Stimulated activated CD8-positive, alpha-beta memory T cell treated with anti-CD3 and anti-CD28 coated beads, Interleukin-4, amount 100 ng/mL, for 4 hours (primary cell): ENCODE data around the gene SOWAHA.

Experiments
- DNase-seq, 2 donors: peaks; one replicate each; pipeline ENCODE4 v3.0.0-alpha.2; 2020; ENCODE audit warnings: low read depth in 2 of 2, low spot score in 1 of 2

SOWAHA gene

GRCh38 chr5:132812781-132813598, at the start of gene SOWAHA:
Gene SOWAHA, plus strand, starts transcription at chr5:132813302. Its CDS starts 320 bp downstream, at chr5:132813622.
- no peak for DNase-seq

DNA sequence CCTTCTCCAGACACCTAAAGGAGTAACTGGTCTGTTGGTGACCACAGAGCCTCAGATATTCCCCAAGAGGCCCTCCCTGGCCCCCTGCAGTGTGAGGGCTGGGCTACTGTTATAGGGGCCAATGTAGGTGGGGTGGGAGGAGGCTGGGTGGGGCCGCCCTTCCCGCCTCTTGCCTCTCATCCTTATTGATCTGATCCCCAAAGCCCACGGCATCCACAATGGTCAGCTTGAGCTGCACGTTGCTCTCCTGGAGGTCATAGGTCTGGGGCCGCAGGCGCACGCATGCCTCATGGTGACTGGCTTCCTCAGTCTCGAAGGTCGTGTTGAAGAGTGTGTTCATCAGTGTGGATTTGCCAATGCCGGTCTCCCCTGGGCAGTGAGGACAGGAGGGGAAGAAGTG, 49.1 kb upstream of the SOWAHA start:
- DNase-seq, result no peak

- no peak for DNase-seq
These were observed 48.3 kb upstream of the SOWAHA start for GRCh38 chr5:132764671-132765238.

- DNase-seq, result no peak
These were observed 47.6 kb upstream of the SOWAHA start for GRCh38 chr5:132765311-132766019.

DNA sequence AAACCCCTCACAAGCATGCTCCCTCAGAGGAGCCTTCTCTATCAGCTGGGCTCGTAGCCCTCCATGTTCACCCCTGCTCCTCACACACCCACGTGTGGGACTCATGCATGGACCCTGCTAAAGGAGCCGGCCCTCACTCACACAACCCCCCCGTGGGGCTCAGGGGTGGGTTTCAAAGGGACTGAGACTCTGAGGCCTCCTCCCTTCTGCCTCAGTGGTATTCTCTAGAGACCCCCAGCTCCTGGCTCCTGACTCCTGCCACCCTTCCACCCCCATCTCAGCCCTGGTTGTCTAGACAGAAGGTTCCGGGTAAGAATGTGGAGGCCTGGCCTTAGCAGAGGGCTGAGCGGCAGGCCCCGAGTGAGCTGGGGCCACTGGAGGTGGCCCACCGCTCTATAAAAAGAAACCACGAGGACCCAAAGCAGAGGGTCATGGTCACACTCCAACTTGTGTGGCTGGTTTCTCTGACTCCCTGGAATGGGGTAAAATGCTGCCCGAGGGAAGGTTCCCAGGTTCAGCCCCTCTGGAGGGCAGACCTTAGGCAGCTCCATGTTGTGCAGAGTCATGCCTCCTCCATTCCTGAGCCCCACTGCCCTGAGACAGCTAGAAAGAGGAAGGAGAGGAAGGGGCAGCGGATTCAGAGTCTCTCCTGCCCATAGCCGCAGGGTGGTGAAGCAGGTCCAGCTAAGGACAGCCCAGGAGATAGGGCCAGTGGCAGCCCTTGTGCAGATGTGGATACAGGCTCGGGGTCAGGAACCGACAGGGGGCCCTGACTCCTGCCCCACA, 46.9 kb upstream of the SOWAHA start:
- no peak for DNase-seq

- no peak for DNase-seq
These were observed 46.4 kb upstream of the SOWAHA start for GRCh38 chr5:132766806-132767055.

- no peak for DNase-seq
These were observed 46.0 kb upstream of the SOWAHA start for GRCh38 chr5:132767150-132767549.

DNA sequence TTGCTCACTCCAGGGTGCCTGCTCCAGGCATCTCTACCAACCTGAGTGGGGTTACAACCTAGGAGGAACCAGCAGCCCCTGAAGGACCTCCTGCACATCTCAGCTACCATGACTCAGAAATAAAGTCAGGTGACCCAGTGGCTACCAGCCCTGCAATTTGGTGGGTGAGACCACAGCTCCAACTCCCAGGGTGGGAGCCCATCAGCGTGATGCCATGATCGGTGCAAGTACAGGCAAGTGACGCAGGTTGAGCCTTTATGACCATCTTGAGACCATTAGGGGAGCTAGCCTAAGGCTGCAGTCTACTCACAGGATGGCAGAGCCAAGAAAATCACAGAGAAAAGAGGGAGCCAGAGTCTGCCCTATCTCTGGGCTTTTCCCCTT, 44.6 kb upstream of the SOWAHA start:
- DNase-seq, result no peak

DNA sequence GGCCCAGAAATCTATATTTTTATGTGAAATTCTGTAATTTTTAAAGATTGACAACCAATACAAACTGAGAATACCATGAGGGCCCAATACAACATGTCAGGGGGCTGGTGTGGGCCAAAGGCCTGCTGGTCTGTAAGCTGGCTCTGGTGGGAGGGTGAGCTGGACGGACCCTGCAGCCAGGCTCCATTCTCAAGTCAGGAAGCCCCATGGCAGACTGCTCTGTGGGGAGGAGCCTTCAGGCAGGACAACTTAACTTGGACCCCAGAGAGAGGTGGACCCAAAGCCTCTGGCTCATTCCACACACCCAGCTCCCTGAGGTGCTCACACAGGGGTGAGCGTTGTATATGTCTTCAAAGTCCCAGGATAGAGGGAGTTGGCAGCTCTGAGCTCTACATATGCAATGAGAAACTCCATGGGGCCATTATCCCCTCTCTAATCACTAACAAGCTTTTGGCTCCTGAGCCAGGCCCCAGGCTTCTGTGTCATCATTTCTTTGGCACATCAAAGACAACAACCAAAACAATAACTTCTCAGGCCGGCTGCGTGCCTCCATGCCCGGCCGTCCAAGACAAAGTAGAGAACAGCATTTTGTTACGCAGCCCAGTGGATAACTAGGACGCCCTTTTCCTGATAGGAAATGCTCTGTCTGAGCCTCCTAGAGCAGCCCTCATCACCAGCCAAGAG, 42.5 kb upstream of the SOWAHA start:
- no peak for DNase-seq

DNA sequence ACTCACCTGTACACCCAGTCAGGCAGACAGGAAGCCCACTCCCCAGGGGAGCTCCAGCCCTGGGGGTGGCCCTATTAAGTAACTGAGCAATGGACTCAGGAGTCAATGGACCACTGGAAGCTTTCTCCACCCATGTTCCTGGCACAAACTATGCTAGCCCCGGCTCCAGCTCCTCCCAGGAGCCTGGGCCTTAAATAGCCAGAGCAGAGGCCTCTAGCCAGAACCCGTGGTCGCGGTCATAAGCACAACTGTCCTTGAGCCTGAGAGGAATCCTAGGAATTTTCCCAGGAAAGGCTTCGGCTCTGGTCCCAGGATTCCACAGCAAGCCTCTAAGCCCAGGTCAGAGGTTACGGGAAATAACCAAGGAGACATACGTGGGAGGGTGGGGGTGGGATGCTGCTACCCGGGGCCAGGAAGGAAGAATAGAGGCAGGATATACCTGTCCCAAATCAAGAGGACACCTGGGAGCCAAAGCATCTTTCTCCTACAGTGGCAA, 41.6 kb upstream of the SOWAHA start:
- no peak for DNase-seq

GRCh38 chr5:132772291-132773070, 40.6 kb upstream of the SOWAHA start:
- no peak for DNase-seq

- DNase-seq, result no peak
These were observed 40.0 kb upstream of the SOWAHA start for GRCh38 chr5:132773114-132773513.

GRCh38 chr5:132773601-132774355, 39.3 kb upstream of the SOWAHA start:
- no peak for DNase-seq

GRCh38 chr5:132774406-132774805, 38.7 kb upstream of the SOWAHA start:
- DNase-seq, result no peak

DNA sequence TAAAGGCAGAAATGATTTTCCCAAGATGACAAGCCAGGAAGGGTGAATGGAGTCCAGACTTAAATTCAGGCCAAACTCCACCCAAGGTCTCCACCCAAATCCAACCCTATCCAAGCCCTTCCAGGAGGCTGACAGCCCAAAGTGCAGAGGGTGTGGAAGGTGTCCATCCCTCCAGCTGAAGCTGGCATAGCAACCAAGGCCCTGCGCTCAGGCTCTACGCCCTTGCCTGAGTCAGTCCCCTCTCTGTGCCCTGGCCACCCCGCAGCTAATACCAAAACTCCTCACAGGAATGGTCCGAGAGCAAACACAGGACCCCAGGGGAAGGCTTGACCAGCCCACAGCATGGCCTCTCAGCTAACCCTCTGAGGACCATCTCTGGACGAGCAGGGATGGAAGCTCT, 38.2 kb upstream of the SOWAHA start:
- DNase-seq, result no peak

- DNase-seq, result no peak
These were observed 37.6 kb upstream of the SOWAHA start for GRCh38 chr5:132775476-132775961.

GRCh38 chr5:132776131-132776937, 36.8 kb upstream of the SOWAHA start:
- DNase-seq, result no peak

DNA sequence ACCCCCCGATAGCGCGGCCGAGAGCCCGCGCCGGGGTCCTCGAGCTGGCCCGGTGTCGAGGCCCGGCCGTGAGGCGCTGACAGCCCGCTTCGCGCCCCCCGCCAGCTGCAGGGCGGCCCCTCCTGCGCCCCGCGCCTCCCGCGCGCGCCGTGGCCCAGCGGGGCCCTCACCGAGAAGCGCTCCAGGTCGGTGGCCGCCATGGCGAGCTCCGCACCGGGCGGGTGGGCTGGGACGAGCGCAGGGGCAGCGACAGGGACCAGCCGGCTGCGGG, 36.2 kb upstream of the SOWAHA start:
- no peak for DNase-seq
